Calu3 (cell line): Measurements from ENCODE around the gene SIX2. TPM values are rescaled to one million over a fixed set of nuclear protein-coding genes. Genes with fewer than 3 reads are reported as not detected.

ENCODE experiments used
- BruUV-seq: library from RNA; stranded (reverse); fragments of 400-500 nt; replicated peaks from 2 replicates; lab custom pipeline; 2021; lab: Mats Ljungman, UMichigan
- CTCF ChIA-PET: fragments of 300-600 bp; sonication (Branson Sonifier 250); formaldehyde crosslinking; loops from one replicate; lab custom pipeline; 2022; ENCODE audit warnings: antibody characterized with exemption; lab: Charles Lee
- DNase-seq: peaks from one replicate; pipeline ENCODE4 v3.0.0; 2022
- H3K27ac Mint-ChIP-seq: one replicate; pipeline ENCODE4 v1.8.0; 2022; ENCODE audit warnings: mixed read lengths; ENCODE audit not compliant: unreplicated experiment
- H3K27me3 Mint-ChIP-seq: one replicate; pipeline ENCODE4 v1.8.0; 2022; ENCODE audit warnings: mixed read lengths; ENCODE audit not compliant: unreplicated experiment
- H3K36me3 Mint-ChIP-seq: one replicate; pipeline ENCODE4 v1.8.0; 2022; ENCODE audit warnings: mild to moderate bottlenecking, moderate library complexity, mixed read lengths; ENCODE audit not compliant: insufficient read depth, unreplicated experiment
- H3K4me1 Mint-ChIP-seq: one replicate; pipeline ENCODE4 v1.8.0; 2022; ENCODE audit warnings: mild to moderate bottlenecking, low read depth, mixed read lengths; ENCODE audit not compliant: unreplicated experiment
- H3K4me3 Mint-ChIP-seq: one replicate; pipeline ENCODE4 v1.8.0; 2022; ENCODE audit warnings: mild to moderate bottlenecking, low read depth, moderate library complexity, mixed read lengths; ENCODE audit not compliant: unreplicated experiment
- H3K9me3 Mint-ChIP-seq: one replicate; pipeline ENCODE4 v1.8.0; 2022; ENCODE audit warnings: low read depth, mixed read lengths; ENCODE audit not compliant: unreplicated experiment
- intact Hi-C: fragments of 100-400 bp; cut with micrococcal nuclease; formaldehyde crosslinking; loops from one replicate; pipeline ENCODE4 v1.10.0; 2022; ENCODE audit not compliant: unreplicated experiment
- total RNA-seq: library from RNA; stranded (reverse); gene quantifications from 2 replicates; pipeline ENCODE4 v1.2.3, GENCODE V29; 2022
- TF ChIP-seq, protein P1 (sequence below): fragments of 200-600 bp; IDR thresholded peaks from one replicate; pipeline ENCODE4 v1.8.0; 2022; ENCODE audit warnings: antibody characterized with exemption; ENCODE audit not compliant: unreplicated experiment

SIX2 gene
- total RNA-seq, 1 experiment from 2014 or later: not detected

DNA sequence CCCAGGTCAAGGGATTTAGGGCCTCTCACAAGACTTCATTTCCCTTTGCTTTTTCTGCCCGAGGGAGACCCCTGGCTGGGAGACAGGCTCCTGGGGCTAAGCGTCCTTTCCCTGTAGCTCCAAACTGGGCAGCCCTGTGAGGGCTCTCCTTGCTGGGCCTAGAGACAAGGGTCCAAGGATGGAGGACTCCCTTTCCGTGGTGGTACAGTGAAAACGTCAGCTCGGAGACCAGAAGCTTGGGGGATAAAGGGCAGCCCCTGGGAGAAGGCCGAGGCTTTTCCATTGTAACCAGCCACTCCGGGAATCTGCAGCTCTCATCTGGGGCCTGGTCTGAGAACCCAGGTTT is 2.3 kb downstream of the SIX2 start:
- no peak for DNase-seq
- BruUV-seq: no TSS peak
- peaks cover 68% of the 10 kb centered on the region for H3K27me3 Mint-ChIP-seq
- H3K4me3 Mint-ChIP-seq: no peak overlapping the region
- H3K4me1 Mint-ChIP-seq: no peaks in the 10 kb centered on the region
- no peak overlapping the region for H3K27ac Mint-ChIP-seq
- TF ChIP-seq, protein P1, sequence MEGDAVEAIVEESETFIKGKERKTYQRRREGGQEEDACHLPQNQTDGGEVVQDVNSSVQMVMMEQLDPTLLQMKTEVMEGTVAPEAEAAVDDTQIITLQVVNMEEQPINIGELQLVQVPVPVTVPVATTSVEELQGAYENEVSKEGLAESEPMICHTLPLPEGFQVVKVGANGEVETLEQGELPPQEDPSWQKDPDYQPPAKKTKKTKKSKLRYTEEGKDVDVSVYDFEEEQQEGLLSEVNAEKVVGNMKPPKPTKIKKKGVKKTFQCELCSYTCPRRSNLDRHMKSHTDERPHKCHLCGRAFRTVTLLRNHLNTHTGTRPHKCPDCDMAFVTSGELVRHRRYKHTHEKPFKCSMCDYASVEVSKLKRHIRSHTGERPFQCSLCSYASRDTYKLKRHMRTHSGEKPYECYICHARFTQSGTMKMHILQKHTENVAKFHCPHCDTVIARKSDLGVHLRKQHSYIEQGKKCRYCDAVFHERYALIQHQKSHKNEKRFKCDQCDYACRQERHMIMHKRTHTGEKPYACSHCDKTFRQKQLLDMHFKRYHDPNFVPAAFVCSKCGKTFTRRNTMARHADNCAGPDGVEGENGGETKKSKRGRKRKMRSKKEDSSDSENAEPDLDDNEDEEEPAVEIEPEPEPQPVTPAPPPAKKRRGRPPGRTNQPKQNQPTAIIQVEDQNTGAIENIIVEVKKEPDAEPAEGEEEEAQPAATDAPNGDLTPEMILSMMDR: no peak
- CTCF ChIA-PET: interaction anchor here (2.5 kb wide), 1 partner anchor 18 kb away, joined by 7 read pairs; no protein-coding TSS in a partner anchor
- no peaks in the 10 kb centered on the region for H3K9me3 Mint-ChIP-seq
- intact Hi-C loops: no loop called here
- peaks cover 13% of the 10 kb centered on the region for H3K36me3 Mint-ChIP-seq

DNA sequence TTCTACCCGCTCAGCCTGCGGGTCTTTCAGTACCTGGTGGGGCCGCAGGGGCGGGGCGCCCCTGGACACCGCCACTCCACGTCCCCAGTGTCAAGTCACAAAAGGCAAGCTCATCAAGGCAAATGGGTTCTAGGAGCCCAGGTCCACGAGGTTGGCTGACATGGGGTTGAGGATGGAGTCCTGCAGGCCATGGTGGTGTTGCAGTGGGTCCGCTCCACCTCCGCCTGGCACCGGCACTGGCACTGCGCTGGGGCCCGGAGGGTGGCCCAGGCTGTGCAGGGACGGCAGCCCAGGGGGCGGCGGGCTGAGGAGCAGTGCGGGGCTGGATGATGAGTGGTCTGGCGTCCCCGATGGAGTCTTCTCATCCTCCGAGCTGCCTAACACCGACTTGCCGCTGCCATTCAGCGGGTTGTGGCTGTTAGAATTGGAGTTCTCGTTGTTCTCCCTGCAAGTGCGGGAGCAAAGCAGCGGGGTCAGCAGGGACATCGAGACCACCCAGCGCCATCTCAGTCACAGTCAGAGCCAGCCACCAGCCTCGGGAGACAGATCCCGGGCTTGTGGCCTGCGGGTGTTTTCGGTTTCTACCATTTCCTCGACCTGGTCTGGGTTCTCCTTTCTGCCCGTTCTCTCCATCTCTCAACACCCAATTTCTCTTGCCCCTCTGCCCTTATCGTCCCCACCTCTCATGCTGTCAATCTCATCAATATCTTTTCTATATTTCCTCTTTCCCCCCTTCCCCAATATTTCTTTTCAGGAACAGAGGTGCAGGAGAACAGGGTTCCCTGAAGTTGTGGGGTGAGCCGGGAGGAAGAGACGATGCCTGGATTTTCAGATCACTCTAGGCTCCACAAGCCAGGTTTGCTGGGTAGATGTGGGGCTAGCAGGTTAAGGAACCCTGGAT is 3.0 kb downstream of the SIX2 start:
- TF ChIP-seq, protein P1: no peak
- CTCF ChIA-PET: no interaction called here
- H3K36me3 Mint-ChIP-seq: peaks cover 13% of the 10 kb centered on the region
- H3K27me3 Mint-ChIP-seq: peaks cover 68% of the 10 kb centered on the region
- no peaks in the 10 kb centered on the region for H3K9me3 Mint-ChIP-seq
- no peak for DNase-seq
- no peak overlapping the region for H3K27ac Mint-ChIP-seq
- no peak overlapping the region for H3K4me3 Mint-ChIP-seq
- H3K4me1 Mint-ChIP-seq: no peaks in the 10 kb centered on the region
- intact Hi-C loops: no loop called here
- BruUV-seq: no TSS peak

DNA sequence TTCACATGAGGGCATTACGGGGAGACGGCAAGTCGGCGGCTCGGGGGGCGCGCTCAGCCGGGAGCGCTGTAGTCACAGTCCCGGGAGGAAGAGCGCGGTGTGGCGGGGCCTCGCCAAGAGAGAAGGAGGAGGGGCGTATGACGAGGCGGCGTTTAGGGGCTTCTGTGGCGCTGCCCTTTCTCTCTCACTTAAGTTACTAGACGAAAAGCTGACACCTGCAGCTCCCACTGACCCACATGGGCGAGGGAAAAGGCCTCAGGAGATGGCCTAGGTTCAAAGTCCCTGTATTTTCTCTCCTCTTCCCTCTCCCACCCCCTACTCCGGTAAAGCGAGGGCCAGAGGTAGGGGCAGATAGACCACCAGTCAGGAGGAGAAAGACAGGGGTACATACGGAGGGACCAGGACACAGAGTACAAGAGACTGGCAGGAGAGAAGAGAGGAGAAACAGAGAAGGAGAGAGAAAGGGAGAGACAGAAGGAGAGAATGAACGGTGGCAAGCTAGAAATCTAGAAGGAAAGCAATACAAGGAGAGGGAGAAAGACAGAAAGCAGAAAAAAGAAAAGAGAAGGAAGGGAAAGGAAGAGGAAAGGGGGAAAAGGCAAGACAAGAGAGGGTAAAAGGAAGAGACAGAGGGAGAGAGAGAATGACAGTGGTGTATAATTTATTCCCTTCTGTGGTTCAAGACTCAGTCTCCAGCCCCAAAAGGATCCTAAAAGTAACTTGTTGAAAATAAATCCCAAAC is 3.8 kb downstream of the SIX2 start:
- CTCF ChIA-PET: no interaction called here
- Mint-ChIP-seq H3K4me3 (no peak overlapping the region), H3K9me3 (no peaks in the 10 kb centered on the region), H3K36me3 (peaks cover 13% of the 10 kb centered on the region), H3K27me3 (peaks cover 63% of the 10 kb centered on the region), H3K27ac (no peak overlapping the region), H3K4me1 (no peaks in the 10 kb centered on the region)
- intact Hi-C loops: no loop called here
- TF ChIP-seq, protein P1: no peak
- BruUV-seq: no TSS peak
- DNase-seq: no peak

GRCh38 chr2:45004562-45005191 is 4.6 kb downstream of the SIX2 start:
- peaks cover 61% of the 10 kb centered on the region for H3K27me3 Mint-ChIP-seq
- BruUV-seq: no TSS peak
- no peaks in the 10 kb centered on the region for H3K4me1 Mint-ChIP-seq
- intact Hi-C loops: no loop called here
- H3K4me3 Mint-ChIP-seq: no peak overlapping the region
- no peak for DNase-seq
- H3K27ac Mint-ChIP-seq: no peak overlapping the region
- CTCF ChIA-PET: no interaction called here
- TF ChIP-seq, protein P1: no peak
- H3K9me3 Mint-ChIP-seq: no peaks in the 10 kb centered on the region
- peaks cover 7% of the 10 kb centered on the region for H3K36me3 Mint-ChIP-seq
